Spinal cord (tissue), 10 donors: ENCODE results near the gene PFDN6. TPM values are rescaled to one million over a fixed set of nuclear protein-coding genes. Genes with fewer than 3 reads are reported as not detected.

Source experiments
- DNase-seq, 6 donors: peaks; one replicate each; pipeline versions ENCODE4 v3.0.0 to v3.0.0-alpha.2; 2013 to 2015; ENCODE audit warnings: low spot score in 6 of 6, low read depth in 4 of 6
- H3K27ac ChIP-seq: one replicate; pipeline ENCODE4 v1.5.1; 2013; ENCODE audit warnings: low read depth, low read length, control low read depth
- H3K27me3 ChIP-seq: one replicate; pipeline ENCODE4 v1.6.1; 2013; ENCODE audit warnings: low read length; ENCODE audit not compliant: control insufficient read depth, insufficient read depth
- H3K36me3 ChIP-seq: one replicate; pipeline ENCODE4 v1.6.1; 2013; ENCODE audit warnings: low read length; ENCODE audit not compliant: control insufficient read depth, insufficient read depth
- H3K4me1 ChIP-seq: one replicate; pipeline ENCODE4 v1.6.1; 2013; ENCODE audit warnings: low read length; ENCODE audit not compliant: control insufficient read depth, insufficient read depth
- H3K4me3 ChIP-seq: one replicate; pipeline ENCODE4 v1.5.1; 2013; ENCODE audit warnings: low read depth, low read length, control low read depth
- H3K9me3 ChIP-seq: one replicate; pipeline ENCODE4 v1.6.1; 2013; ENCODE audit warnings: low read length; ENCODE audit not compliant: control insufficient read depth, insufficient read depth
- WGBS: methylation state at CpG from one replicate; pipeline ENCODE4 v1.1.5; 2013; ENCODE audit warnings: missing lambda C conversion rate; ENCODE audit not compliant: insufficient coverage; 5-methylcytosine and 5-hydroxymethylcytosine counted together
- long read RNA-seq, 4 donors: transcript quantifications; one replicate each; lab custom pipeline, GENCODE V29; 2026
- polyA plus RNA-seq, 2 donors: library from polyadenylated mRNA; unstranded; fragments of 120-200 nt; gene quantifications; one replicate each; pipeline ENCODE4 v1.2.1, GENCODE V29; 2013; ENCODE audit not compliant: insufficient read length in 2 of 2
- total RNA-seq, 2 donors: library from RNA; depleted of rRNA in 1 of 2; stranded (reverse); fragments of 120-200 nt in 1 of 2; fragments of >200 nt in 1 of 2; gene quantifications; one replicate each; pipeline versions ENCODE4 v1.2.3 to v1.2.4, GENCODE V29; 2013 to 2014
- donor health status: healthy.

The PFDN6 gene
- total RNA-seq, result 10 to 100 TPM; 30.4 to 54.4 TPM
- 10 to 100 TPM; 78.5 to 80.2 TPM for polyA plus RNA-seq
- long read RNA-seq, donor 1, transcript PFDN6-201 (4 exons, 740 nt), result major isoform, 7 of 23 reads
- long read RNA-seq, donor 1, transcript PFDN6-204 (5 exons, 884 nt), result minor isoform, 5 of 23 reads
- long read RNA-seq, donor 1, partial matches to known transcripts, result 6 of 23 reads
- long read RNA-seq, donor 1, other reads (novel, unspliced or antisense), result 0 of 23 reads
- long read RNA-seq, donor 2, partial matches to known transcripts, result 5 of 10 reads
- long read RNA-seq, donor 2, other reads (novel, unspliced or antisense), result 0 of 10 reads
- long read RNA-seq, donor 3, transcript PFDN6-201 (4 exons, 740 nt), result major isoform, 7 of 15 reads
- long read RNA-seq, donor 3, partial matches to known transcripts, result 5 of 15 reads
- long read RNA-seq, donor 3, other reads (novel, unspliced or antisense), result 0 of 15 reads
- long read RNA-seq, donor 4, transcript PFDN6-204 (5 exons, 884 nt), result minor isoform, 5 of 39 reads
- long read RNA-seq, donor 4, transcript PFDN6-201 (4 exons, 740 nt), result major isoform, 6 of 39 reads
- long read RNA-seq, donor 4, partial matches to known transcripts, result 18 of 39 reads
- long read RNA-seq, donor 4, other reads (novel, unspliced or antisense), result 9 of 39 reads

GRCh38 chr6:33288921-33289783 lies at the start of gene PFDN6, which contains the start of gene WDR46:
TSS of gene PFDN6 (plus strand) at chr6:33289601. CDS start at chr6:33289857, 256 bp downstream.
TSS of gene WDR46 (minus strand) at chr6:33289239. CDS start at chr6:33289170, 69 bp downstream.
- H3K4me3 ChIP-seq, result peak within 1 kb of the TSS; percentile 91
- H3K27ac ChIP-seq, result peak within 1 kb of the TSS; percentile 81
- no peaks in the 10 kb centered on the region for H3K27me3 ChIP-seq
- peaks cover 23% of the 10 kb centered on the region for H3K4me1 ChIP-seq
- H3K9me3 ChIP-seq, result no peaks in the 10 kb centered on the region
- under 1% methylated on average over 40 of the region's 43 CpGs for WGBS
- H3K36me3 ChIP-seq, result peaks cover 52% of the 10 kb centered on the region
- peak; percentile 87 to 98 (median 96) for DNase-seq

GRCh38 chr6:33241968-33242367 lies 47.4 kb upstream of the PFDN6 start:
- WGBS, result no CpG with 5 or more reads among the region's 3 CpGs
- no peaks in the 10 kb centered on the region for H3K4me1 ChIP-seq
- peaks cover 4% of the 10 kb centered on the region for H3K27me3 ChIP-seq
- DNase-seq, result no peak
- no peaks in the 10 kb centered on the region for H3K9me3 ChIP-seq
- no peaks in the 10 kb centered on the region for H3K36me3 ChIP-seq
- no peak overlapping the region for H3K4me3 ChIP-seq
- no peak overlapping the region for H3K27ac ChIP-seq

- Histone ChIP-seq H3K4me3 (no peak overlapping the region), H3K27ac (no peak overlapping the region), H3K4me1 (peaks cover 3% of the 10 kb centered on the region), H3K36me3 (no peaks in the 10 kb centered on the region), H3K9me3 (no peaks in the 10 kb centered on the region), H3K27me3 (peaks cover 4% of the 10 kb centered on the region)
- no peak for DNase-seq
- no CpG with 5 or more reads among the region's 1 CpG for WGBS
These were observed 45.9 kb upstream of the PFDN6 start for GRCh38 chr6:33243476-33243875.

GRCh38 chr6:33247977-33248642 lies 41.3 kb upstream of the PFDN6 start:
- H3K4me3 ChIP-seq, result peak overlapping the region; percentile 83
- H3K27me3 ChIP-seq, result no peaks in the 10 kb centered on the region
- H3K4me1 ChIP-seq, result peaks cover 19% of the 10 kb centered on the region
- H3K27ac ChIP-seq, result peak overlapping the region; percentile 88
- peaks cover 16% of the 10 kb centered on the region for H3K36me3 ChIP-seq
- WGBS, result under 1% methylated on average over 24 of the region's 28 CpGs
- peak; percentile 72 to 95 (median 86) for DNase-seq
- no peaks in the 10 kb centered on the region for H3K9me3 ChIP-seq

GRCh38 chr6:33248643-33248931 lies 40.8 kb upstream of the PFDN6 start:
- Histone ChIP-seq H3K36me3 (peaks cover 18% of the 10 kb centered on the region), H3K27ac (peak overlapping the region; percentile 88), H3K9me3 (no peaks in the 10 kb centered on the region), H3K4me1 (peaks cover 19% of the 10 kb centered on the region), H3K27me3 (no peaks in the 10 kb centered on the region), H3K4me3 (peak overlapping the region; percentile 83)
- under 1% methylated on average over 18 of the region's 18 CpGs for WGBS
- DNase-seq, result peak in 2 of 6 donors; percentile 19 to 30

DNA sequence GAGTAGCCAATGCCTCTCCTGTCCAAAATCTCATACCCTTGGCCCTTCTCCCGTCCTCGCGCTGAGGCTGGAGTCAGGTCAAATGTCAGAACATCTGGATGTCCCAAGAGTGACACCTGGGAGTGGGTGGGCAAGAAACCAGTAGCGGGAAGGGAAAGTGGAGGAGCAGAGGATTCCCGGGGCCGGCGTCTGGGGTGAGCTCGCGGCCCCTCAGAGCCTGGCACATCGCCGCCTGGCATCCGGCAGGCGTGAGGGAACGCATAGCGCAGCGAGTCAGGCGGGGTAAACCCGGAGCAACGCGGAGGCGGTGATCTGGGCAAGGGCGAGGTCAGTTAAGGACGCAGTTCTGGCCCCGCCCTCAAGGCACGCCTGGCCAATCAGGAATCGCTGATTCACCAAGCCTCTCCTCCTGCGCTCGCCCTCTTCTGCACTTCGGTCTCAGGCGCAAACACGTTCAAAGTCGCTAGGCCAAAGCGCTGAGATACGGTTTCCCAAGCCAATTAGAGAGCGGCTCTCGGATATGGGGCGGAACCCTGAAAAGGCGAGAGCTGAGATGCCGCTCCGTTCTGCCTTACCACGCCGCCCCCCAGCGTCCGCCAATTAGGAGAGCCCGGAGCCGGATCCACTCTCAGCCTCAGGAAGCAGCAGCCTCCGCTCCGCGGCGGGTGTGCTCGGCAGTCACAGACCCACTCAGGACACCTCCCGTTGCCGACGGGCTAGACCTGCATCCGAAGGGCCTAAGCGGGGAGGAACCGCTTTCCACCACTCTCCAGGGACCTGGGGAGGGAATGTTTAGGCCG lies 40.3 kb upstream of the PFDN6 start:
- peak overlapping the region; percentile 83 for H3K4me3 ChIP-seq
- H3K4me1 ChIP-seq, result peaks cover 19% of the 10 kb centered on the region
- peak; percentile 93 to 99 (median 96) for DNase-seq
- peaks cover 18% of the 10 kb centered on the region for H3K36me3 ChIP-seq
- WGBS, result under 1% methylated on average over 48 of the region's 58 CpGs
- H3K27me3 ChIP-seq, result no peaks in the 10 kb centered on the region
- peak overlapping the region; percentile 94 for H3K27ac ChIP-seq
- no peaks in the 10 kb centered on the region for H3K9me3 ChIP-seq

DNA sequence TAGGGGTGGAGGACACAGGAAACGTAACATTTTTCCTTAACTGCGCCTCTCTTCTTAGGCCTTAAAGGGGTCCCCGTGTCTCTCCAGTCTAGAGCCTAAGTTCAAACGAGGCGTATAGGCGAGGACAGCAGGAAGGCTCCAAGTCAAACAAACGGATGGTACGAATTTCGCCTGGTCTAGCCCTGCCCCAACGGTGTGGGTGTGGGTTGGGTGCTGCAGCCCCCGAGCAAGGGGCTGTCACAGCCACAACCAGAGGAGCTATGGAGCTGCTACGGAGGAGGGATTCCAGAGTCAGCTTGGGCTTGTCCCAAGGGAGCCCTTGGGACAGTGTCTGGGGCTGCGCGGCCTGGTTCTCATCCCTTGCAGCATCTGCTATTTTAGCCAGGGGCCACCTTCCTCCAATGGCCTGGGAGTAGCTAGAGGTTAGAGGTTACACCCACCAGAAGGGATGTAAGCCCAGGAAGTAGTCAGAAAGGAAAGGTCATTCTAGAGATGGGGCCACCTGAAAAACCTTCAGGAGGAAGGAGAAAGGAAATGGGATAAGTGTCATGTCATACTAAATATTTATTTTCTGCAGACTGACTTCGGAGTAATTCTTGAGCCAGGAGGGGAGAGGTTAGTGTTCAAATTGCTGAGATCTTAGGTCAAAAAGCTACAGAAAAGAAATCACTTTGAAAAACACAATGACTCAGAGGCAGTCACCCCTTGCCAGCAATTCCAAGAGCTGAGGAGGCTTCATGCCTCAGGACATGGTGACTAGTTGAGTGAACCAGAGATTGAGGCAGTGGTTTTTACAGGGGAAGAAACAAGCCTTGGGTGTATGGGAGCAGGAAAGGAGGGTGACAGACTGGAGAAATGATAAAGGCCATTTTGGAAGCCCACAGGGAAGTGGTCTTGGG lies 39.4 kb upstream of the PFDN6 start:
- peak overlapping the region; percentile 94 for H3K27ac ChIP-seq

GRCh38 chr6:33250731-33251130 lies 38.7 kb upstream of the PFDN6 start:
- Histone ChIP-seq H3K36me3 (peaks cover 21% of the 10 kb centered on the region), H3K9me3 (no peaks in the 10 kb centered on the region), H3K4me3 (no peak overlapping the region), H3K4me1 (peaks cover 19% of the 10 kb centered on the region), H3K27me3 (no peaks in the 10 kb centered on the region), H3K27ac (no peak overlapping the region)
- no peak for DNase-seq
- 95% methylated on average over 11 of the region's 13 CpGs for WGBS

More for the DNA sequence above, 39.4 kb upstream of the PFDN6 start:
- WGBS, result 3% methylated on average over 12 of the region's 15 CpGs
- Histone ChIP-seq H3K4me1 (peaks cover 19% of the 10 kb centered on the region), H3K4me3 (peak overlapping the region; percentile 83), H3K9me3 (no peaks in the 10 kb centered on the region), H3K27me3 (no peaks in the 10 kb centered on the region), H3K36me3 (peaks cover 21% of the 10 kb centered on the region)
- DNase-seq, result no peak
